COLO829 (cell line): ENCODE measurements around the gene SFXN4.
"Not testable (repeated sequence)": the region's sequence is repeated elsewhere in the genome, so short reads cannot be mapped to it uniquely, and the experiment has no call there.

Experiments used
- DNase-seq: peaks from one replicate; pipeline ENCODE4 v3.0.0; 2012; ENCODE audit warnings: low spot score

Gene SFXN4

GRCh38 chr10:119139464-119140067, 25.9 kb downstream of the SFXN4 start:
- DNase-seq, result no peak

DNA sequence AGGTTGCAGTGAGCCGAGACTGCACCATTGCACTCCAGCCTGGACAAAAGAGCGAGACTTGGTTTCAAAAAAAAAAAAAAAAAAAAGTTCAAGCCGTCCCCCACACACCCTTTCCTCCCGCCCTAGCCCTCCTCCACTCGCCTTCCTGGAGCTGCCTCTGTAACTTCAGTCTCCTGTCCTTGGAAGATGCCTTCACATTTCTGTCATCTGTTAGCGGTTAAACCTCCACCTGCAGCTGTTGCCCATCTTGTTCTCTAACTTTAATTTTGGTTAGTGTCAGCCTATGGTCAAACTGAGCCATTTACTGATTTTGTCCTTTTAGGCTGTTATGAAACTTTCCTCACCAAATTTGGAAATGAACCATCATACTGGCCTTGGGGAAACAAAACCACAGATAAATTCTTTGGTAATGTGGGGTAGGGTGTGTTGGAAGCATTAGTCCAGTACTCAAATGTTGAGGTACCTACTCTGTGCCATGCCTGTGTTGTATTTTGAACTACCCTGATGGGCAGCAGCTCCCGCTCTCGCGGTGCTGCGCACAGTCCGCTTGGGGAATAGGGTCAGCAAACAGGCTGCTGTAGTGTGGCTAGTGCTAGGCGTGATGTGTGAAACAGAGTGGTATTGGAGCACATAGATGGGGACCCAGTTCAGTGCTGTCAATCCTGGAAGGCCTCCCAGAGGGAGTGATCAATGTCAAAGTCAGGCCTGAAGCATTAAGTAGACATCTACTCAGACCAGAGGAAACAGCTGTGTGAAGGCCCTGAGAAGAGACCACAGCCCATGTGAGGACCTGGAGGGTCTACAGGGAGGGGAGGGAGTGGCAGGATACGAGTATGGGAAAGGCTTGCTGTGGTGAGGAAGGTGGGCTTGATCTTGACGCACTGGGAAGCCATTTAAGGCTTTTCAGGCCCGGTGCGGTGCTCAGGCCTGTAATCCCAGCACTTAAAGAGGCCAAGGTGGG, 26.9 kb downstream of the SFXN4 start:
- DNase-seq, result no peak

GRCh38 chr10:119137878-119138277, 27.6 kb downstream of the SFXN4 start:
- not testable (repeated sequence) for DNase-seq

GRCh38 chr10:119136084-119136483, 29.4 kb downstream of the SFXN4 start:
- DNase-seq, result no peak

GRCh38 chr10:119135513-119135881, 30.0 kb downstream of the SFXN4 start:
- DNase-seq, result no peak

DNA sequence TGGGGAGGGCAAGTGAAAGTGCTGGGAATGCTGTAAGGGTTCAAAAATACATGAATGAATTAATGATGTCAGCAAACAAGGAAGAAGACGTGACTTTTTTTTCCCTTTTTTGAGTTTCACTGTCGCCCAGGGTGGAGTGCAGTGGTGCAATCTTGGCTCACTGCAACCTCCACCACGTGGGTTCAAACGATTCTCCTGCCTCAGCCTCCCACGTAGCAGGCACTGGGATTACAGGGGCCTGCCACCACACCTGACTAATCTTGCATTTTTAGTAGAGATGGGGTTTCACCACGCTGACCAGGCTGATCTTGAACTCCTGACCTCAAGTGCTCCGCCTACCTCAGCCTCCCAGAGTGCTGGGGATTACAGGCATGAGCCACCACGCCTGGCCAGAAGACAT, 31.6 kb downstream of the SFXN4 start:
- DNase-seq, result no peak

- no peak for DNase-seq
Observed at GRCh38 chr10:119132521-119133345, 32.8 kb downstream of the SFXN4 start.

DNA sequence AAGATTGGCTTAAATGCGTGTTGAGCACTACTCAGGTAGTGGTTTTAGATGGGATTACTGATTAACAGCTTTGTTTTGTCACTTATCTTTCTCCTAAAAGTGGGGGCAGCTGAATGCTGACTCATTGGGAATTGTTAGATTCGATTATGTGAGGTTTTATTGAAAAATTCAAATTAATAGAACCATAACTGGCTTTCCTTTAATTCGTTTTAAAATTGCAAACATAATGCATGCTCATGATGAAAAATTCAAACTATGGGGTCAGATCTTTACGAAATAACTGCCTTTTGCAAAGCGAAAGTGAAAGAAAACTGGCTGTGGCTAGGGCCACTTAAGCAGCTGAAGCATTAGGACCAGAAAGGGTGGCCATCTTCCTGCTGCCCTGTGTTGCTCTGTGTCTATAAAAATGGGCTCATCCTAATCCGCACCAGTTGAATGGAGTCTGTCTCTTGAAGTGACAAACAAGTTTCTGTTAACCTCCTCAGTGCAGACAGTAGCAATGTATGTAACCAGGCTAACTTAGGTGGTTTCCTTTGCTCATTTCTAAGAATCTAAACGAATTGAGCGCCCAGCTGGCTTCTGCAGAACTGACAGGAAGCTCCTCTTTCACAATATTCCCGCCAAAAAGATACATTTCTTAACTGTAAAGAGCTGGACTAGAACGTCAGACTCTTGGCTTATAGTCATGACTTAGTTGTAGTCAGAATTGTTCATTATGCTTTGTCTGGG, 33.8 kb downstream of the SFXN4 start:
- DNase-seq, result peak; percentile 6

DNA sequence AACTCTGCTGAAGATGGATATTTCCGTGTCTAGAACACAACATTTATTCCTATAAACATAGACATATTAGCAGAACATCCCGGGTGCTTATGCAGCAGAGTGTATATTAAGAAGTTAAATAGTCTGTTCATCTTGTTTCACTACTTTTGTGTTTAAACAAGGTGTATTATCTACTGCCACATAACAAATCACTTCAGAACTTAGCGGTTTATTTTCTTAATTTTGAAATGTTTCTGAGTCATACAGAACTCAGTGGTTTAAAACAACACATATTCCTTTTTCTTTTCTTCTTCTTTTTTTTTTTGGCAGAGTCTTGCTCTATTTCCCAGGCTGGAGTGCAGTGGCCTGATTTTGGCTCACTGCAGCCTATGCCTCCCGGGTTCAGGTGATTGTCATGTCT, 35.8 kb downstream of the SFXN4 start:
- DNase-seq, result no peak

GRCh38 chr10:119125942-119126341, 39.6 kb downstream of the SFXN4 start:
- DNase-seq, result no peak

DNA sequence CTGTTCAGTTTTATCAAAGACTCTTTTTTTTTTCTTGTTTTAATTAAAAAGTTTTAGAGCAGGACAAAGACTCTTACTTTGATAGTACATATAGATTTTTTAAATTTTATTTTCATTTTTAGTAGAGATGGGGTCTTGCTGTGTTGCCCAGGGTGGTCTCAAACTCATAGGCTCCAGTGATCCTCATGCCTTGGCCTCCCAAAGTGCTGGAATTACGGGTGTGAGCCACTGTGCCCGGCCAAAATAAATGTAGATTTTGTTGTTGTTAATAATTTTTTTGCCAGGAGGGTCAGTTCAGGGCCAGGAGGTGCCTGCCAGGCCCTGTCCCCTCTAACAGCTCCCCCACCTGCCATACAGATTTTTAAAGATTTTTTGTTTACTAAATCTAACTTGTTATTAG, 44.6 kb downstream of the SFXN4 start:
- no peak for DNase-seq

DNA sequence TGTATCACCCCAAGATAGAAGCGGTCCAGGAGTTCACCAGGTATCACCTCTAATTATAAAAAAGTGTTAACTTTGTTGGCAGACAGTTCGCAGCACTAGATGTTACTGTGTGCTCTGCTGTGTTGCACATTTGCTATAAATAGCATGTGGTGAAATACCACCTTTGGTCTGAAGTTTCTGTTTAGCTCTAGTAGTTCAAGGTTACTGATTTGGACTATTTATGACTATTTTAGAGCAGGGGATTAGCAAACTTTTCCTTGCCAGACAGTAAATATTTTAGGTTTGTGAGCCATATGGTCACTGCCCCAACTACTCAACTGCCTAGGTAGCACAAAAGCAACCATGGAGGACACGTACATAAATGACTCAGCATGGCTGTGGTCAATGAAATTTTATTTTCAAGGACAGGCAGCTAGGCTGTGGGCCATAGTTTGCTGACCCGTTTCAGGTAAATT, 45.1 kb downstream of the SFXN4 start:
- no peak for DNase-seq

DNA sequence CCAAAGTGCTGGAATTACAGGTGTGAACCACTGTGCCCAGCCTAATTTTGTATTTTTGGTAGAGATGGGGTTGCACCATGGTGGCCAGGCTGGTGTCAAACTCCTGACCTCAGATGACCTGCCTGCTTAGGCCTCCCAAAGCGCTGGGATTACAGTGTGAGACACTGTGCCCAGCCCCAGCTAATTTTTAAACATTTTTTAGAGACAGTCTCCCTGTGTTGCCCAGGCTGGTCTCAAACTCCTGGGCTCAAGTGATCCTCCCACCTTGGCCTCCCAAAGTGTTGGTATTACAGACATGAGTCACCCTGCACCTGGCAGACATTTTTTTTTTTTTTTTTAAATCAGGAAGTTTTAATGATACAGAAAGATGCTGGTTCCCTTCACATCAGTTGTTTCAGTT, 46.1 kb downstream of the SFXN4 start:
- no peak for DNase-seq

GRCh38 chr10:119118231-119118630, 47.3 kb downstream of the SFXN4 start:
- no peak for DNase-seq

- no peak for DNase-seq
Observed at GRCh38 chr10:119116326-119116951, 49.1 kb downstream of the SFXN4 start.

- DNase-seq, result no peak
Observed at GRCh38 chr10:119115926-119116325, 49.6 kb downstream of the SFXN4 start.

DNA sequence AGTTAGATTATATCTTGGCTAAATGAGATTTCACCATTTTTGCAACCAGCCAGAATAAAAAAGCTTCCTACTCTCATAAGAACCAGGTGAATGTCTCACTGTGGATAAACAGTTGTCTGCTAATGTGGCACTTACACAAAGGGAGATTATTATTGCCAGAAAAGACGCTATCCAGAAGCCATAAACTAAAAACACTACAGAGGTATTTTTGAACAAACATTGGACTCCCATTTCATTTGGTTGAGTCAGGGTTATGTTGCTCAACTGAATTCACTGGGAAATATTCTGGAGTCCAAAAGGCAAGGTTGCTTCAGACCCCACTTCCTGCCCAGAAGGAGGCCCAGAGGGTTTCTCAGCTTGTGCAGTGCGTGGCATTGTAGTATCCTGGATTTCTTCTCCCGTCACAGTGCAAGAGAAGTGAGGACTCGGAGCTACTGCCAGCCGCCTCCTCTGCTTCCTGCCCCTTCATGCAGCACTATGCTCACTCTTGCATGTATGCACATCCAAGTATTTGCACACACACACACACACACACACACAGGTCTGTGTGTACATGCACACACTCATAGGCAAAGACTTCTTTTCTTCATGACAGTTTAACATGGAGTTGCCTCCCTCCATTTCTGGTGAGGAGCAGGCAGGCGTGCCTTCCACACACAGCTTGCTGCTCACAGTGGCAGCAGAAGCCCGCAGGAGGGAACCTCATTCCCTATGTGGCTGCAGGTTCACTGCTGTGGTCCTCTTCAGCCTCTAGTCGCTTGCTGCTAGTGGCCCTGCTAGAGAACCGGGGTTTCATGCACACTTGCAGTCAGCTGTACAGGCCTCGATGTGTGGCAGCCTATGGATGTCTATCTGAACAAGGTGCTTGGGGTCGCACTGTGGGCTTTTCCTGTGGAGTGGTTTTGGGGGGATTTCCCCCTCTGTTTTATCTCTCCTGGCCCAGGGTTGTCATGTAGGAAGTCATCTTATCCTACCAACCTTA, 51.5 kb downstream of the SFXN4 start:
- DNase-seq, result no peak

GRCh38 chr10:119112056-119112455, 53.5 kb downstream of the SFXN4 start:
- DNase-seq, result no peak

DNA sequence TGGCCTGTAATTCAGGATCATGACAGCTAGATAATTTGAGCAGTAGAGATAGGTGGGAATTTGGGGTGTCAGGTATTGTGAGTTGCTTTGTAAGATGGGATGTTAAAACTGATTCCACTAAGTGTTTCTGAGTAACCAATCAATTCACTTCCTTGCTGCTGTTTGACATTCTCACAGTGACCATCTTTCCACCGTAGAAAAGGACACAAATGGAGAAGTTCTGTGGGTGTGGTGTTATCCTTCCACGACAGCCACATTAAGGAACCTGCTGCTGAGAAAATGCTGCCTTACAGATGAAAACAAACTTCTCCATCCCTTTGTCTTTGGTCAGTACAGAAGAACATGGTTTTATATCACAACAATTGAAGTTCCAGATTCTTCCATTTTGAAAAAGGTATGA, 57.7 kb downstream of the SFXN4 start:
- not testable (repeated sequence) for DNase-seq

DNA sequence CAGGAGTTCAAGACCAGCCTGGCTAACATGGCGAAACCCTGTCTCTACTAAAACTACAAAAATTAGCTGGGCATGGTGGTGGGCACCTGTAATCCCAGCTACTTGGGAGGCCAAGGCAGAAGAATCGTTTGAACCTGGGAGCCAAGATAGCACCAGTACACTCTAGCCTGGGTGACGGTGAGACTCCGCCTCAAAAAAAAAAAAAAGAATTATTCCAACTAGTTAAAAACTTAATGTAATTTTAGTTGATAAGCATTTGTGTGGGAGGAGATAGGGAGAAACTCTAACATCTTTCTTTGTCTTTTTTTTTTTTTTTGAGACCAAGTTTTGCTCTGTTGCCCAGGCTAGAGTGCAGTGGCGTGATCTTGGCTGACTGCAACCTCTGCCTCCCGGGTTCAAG, 58.4 kb downstream of the SFXN4 start:
- DNase-seq, result not testable (repeated sequence)
